T-cell (primary cell): ENCODE data around the gene SPINDOC. TPM values are rescaled to one million over a fixed set of nuclear protein-coding genes. Genes with fewer than 3 reads are reported as not detected.
A peak's percentile ranks its signal among the peaks of the same experiment; 100 is the strongest.

Experiments used
- ATAC-seq, 4 experiments: fragments of 200-7000 bp in 3 of 4; fragments of 150-1000 bp in 1 of 4; cut with Tn5 transposase; replicated peaks in 1 of 4; 1 replicate in 3 of 4; 2 replicates in 1 of 4; pipeline ENCODE4 v1.10.0; 2021; ENCODE audit warnings: moderate library complexity in 3 of 4, mild to moderate bottlenecking in 2 of 4, moderate number of reproducible peaks in 1 of 4
- CTCF ChIA-PET, 2 donors: fragments of 300-600 bp; sonication (Branson Sonifier 250); formaldehyde crosslinking; loops; one replicate each; lab custom pipeline; 2022; ENCODE audit warnings: antibody characterized with exemption in 2 of 2; lab: Charles Lee
- POLR2A ChIA-PET, 2 donors: fragments of 300-600 bp; sonication (Branson Sonifier 250); formaldehyde crosslinking; loops; one replicate each; lab custom pipeline; 2022; ENCODE audit warnings: antibody characterized with exemption in 2 of 2; lab: Charles Lee
- DNase-seq, 35 experiments: peaks; one replicate each; pipeline versions ENCODE4 v3.0.0 to v3.0.0-alpha.2; 2013 to 2023
- H3K27ac ChIP-seq: one replicate; pipeline ENCODE4 v1.5.1; 2013; ENCODE audit warnings: low read length
- H3K27me3 ChIP-seq, 2 experiments: replicated peaks in 1 of 2; 1 replicate in 1 of 2; 2 replicates in 1 of 2; pipeline versions ENCODE4 v1.6.1 to v1.7.0; 2013; ENCODE audit warnings: low read length in 1 of 2, mixed read lengths in 1 of 2; ENCODE audit not compliant: control insufficient read depth in 2 of 2, insufficient read depth in 2 of 2; ENCODE audit errors: extremely low read depth in 1 of 2
- H3K36me3 ChIP-seq, 2 donors: 1 replicate in 1 of 2; 2 replicates in 1 of 2; pipeline versions ENCODE4 v1.6.1 to v1.7.0; 2013; ENCODE audit warnings: low read length in 1 of 2; ENCODE audit not compliant: control insufficient read depth in 2 of 2, insufficient read depth in 1 of 2; ENCODE audit errors: extremely low read depth in 1 of 2
- H3K4me1 ChIP-seq, 2 experiments: 1 replicate in 1 of 2; 2 replicates in 1 of 2; pipeline versions ENCODE4 v1.6.1 to v1.7.0; 2013; ENCODE audit warnings: low read length in 2 of 2, mixed read lengths in 1 of 2; ENCODE audit not compliant: insufficient read depth in 2 of 2, control insufficient read depth in 1 of 2; ENCODE audit errors: extremely low read depth in 1 of 2
- H3K4me3 ChIP-seq, 2 donors: 1 replicate in 1 of 2; 2 replicates in 1 of 2; pipeline versions ENCODE4 v1.5.1 to v1.7.0; 2013; ENCODE audit warnings: mild to moderate bottlenecking in 2 of 2, low read length in 1 of 2, moderate library complexity in 1 of 2; ENCODE audit not compliant: control insufficient read depth in 1 of 2; ENCODE audit errors: extremely low read depth in 1 of 2
- H3K9me3 ChIP-seq: 2 replicates; pipeline ENCODE4 v1.7.0; 2013
- H3K27ac Mint-ChIP-seq, 2 donors: one replicate each; pipeline ENCODE4 v1.8.0; 2020 to 2021; ENCODE audit warnings: mild to moderate bottlenecking in 2 of 2, mixed read lengths in 2 of 2
- H3K27me3 Mint-ChIP-seq, 2 donors: one replicate each; pipeline ENCODE4 v1.8.0; 2021 to 2022; ENCODE audit warnings: mixed read lengths in 2 of 2
- H3K36me3 Mint-ChIP-seq: one replicate; pipeline ENCODE4 v1.8.0; 2021; ENCODE audit warnings: mixed read lengths
- H3K4me1 Mint-ChIP-seq, 3 donors: one replicate each; pipeline ENCODE4 v1.8.0; 2020 to 2022; ENCODE audit warnings: mixed read lengths in 3 of 3, mild to moderate bottlenecking in 1 of 3
- H3K4me3 Mint-ChIP-seq, 3 donors: one replicate each; pipeline ENCODE4 v1.8.0; 2020 to 2022; ENCODE audit warnings: mild to moderate bottlenecking in 3 of 3, mixed read lengths in 3 of 3, moderate library complexity in 3 of 3
- H3K9me3 Mint-ChIP-seq, 3 donors: one replicate each; pipeline ENCODE4 v1.8.0; 2020 to 2022; ENCODE audit warnings: mixed read lengths in 3 of 3
- whole genome bisulfite sequencing: methylation state at CpG from one replicate; pipeline ENCODE4 v1.1.5; 2013; ENCODE audit warnings: missing lambda C conversion rate; ENCODE audit not compliant: insufficient coverage; 5-methylcytosine and 5-hydroxymethylcytosine counted together
- total RNA-seq, 35 experiments: library from RNA in 6 of 35; stranded (reverse) in 6 of 35; fragments of 120-200 nt in 1 of 35; gene quantifications; one replicate each; pipeline versions ENCODE4 v1.2.1 to v1.2.4 and lab custom pipeline; 2013 to 2026

Gene SPINDOC
- total RNA-seq, 5 donors from 2014 or later (not counting 1 experiment from before 2014, with no cell fraction given), result 8.1 to 16.1 (median 15.3) TPM

DNA sequence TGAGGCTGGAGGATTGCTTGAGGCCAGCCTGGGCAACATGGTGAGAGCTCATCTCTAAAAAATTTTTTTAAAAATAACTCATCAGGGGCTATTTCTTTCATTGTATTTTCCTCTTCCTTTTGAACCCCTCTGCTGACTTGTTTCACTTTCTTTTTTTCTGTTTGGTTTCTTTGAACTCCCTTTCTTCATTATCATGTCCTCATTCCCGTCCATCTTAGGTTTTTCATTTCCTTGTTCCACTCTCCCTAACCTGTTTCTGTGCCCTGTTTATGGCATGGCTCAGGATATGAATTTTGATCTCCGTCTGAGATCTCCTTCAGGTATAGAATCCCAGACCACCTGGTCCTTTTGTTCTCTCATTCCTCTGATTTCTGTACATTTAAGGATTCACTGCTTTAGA, 38.1 kb downstream of the SPINDOC start:
- H3K36me3 Mint-ChIP-seq, result peaks cover 28% of the 10 kb centered on the region
- peaks cover 0 to 21% of the 10 kb centered on the region in 2 donors for H3K36me3 ChIP-seq

DNA sequence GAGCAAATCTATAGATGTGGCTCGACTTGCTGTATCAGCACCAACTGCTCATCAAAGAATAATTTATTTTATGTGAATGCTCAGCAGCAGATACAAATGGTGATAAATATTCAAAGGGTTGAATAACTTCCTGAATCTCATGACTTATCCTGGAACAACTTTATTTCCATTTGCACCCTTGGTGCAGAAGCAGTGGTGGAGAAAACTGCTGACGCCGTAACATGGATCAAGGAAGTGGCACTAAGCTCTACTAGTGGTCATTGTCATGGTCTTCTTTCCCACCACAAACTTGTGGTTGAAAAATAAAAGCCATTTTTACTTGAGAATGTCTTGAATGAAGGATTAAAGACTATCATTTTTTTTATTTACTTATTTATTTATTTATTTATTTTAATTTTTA, 40.2 kb downstream of the SPINDOC start:
- Mint-ChIP-seq H3K36me3 (peaks cover 22% of the 10 kb centered on the region), H3K4me3 (no peak overlapping the region), H3K4me1 (peaks cover 71 to 77% (median 72%) of the 10 kb centered on the region in 3 donors), H3K27ac (peak overlapping the region in 1 of 2 donors; percentile 64), H3K27me3 (no peaks in the 10 kb centered on the region), H3K9me3 (no peaks in the 10 kb centered on the region)
- Histone ChIP-seq H3K4me1 (peaks cover 23 to 64% of the 10 kb centered on the region in 2 experiments), H3K27ac (no peak overlapping the region), H3K4me3 (no peak overlapping the region), H3K27me3 (no peaks in the 10 kb centered on the region), H3K36me3 (peaks cover 0 to 16% of the 10 kb centered on the region in 2 donors), H3K9me3 (no peaks in the 10 kb centered on the region)
- WGBS, result 80% methylated on average over 1 of the region's 3 CpGs
- ATAC-seq (no peak), DNase-seq (no peak)
- POLR2A ChIA-PET, result interaction anchor here (0.6 kb wide), 2 partner anchors 35 to 361 kb away, joined by 4 to 8 read pairs; no protein-coding TSS in a partner anchor
- CTCF ChIA-PET, result no interaction called here

More for the DNA sequence above, 38.1 kb downstream of the SPINDOC start:
- H3K4me3 Mint-ChIP-seq, result peak overlapping the region; percentile 63 to 77 (median 67)
- Histone ChIP-seq H3K9me3 (no peaks in the 10 kb centered on the region), H3K4me3 (no peak overlapping the region), H3K27me3 (no peaks in the 10 kb centered on the region), H3K4me1 (peaks cover 21 to 60% of the 10 kb centered on the region in 2 experiments), H3K27ac (peak overlapping the region; percentile 69)
- ATAC-seq (peak in 3 of 4 experiments; percentile 29 to 57 (median 30)), DNase-seq (peak in 1 of 35 experiments; percentile 39)
- no peaks in the 10 kb centered on the region for H3K9me3 Mint-ChIP-seq
- ChIA-PET CTCF (interaction anchor here in 1 of 2 donors (0.7 to 1.5 kb wide), 2 partner anchors 45 to 94 kb away, joined by 3 to 5 read pairs; no protein-coding TSS in a partner anchor), POLR2A (interaction anchor here in 1 of 2 donors (0.6 to 0.7 kb wide), 2 partner anchors 33 to 351 kb away, joined by 3 read pairs; no protein-coding TSS in a partner anchor)
- H3K27ac Mint-ChIP-seq, result peak overlapping the region; percentile 84 to 93
- WGBS, result 40% methylated on average over 2 of the region's 2 CpGs
- H3K27me3 Mint-ChIP-seq, result no peaks in the 10 kb centered on the region
- peaks cover 71 to 78% (median 76%) of the 10 kb centered on the region in 3 donors for H3K4me1 Mint-ChIP-seq

DNA sequence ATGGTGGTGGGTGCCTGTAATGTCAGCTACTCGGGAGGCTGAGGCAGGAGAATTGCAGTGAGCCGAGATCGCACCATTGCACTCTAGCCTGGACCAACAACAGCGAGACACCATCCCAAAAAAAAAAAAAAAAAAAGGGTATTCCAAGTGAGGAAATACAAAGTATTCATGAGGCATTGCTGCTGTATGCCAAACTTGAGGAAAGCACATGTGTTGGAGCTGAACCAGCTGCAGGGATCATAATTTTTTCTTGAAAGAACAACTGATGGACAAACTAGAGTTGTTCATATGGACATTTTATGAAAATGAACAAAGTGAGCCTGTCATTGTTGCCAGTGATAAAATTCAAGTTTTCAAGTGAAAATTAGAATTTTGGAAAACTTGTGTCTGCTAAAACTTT, 41.4 kb downstream of the SPINDOC start:
- Histone ChIP-seq H3K27me3 (no peaks in the 10 kb centered on the region), H3K4me3 (no peak overlapping the region), H3K4me1 (peaks cover 21 to 60% of the 10 kb centered on the region in 2 experiments), H3K27ac (no peak overlapping the region), H3K36me3 (peaks cover 0 to 16% of the 10 kb centered on the region in 2 donors), H3K9me3 (no peaks in the 10 kb centered on the region)
- Mint-ChIP-seq H3K4me1 (peaks cover 66 to 75% (median 67%) of the 10 kb centered on the region in 3 donors), H3K36me3 (peaks cover 19% of the 10 kb centered on the region), H3K27ac (peak overlapping the region; percentile 78 to 79), H3K27me3 (no peaks in the 10 kb centered on the region), H3K9me3 (no peaks in the 10 kb centered on the region), H3K4me3 (no peak overlapping the region)
- WGBS, result no CpG with 5 or more reads among the region's 4 CpGs
- CTCF ChIA-PET, result interaction anchor here (0.6 kb wide), 2 partner anchors 18 to 96 kb away, joined by 3 to 6 read pairs; no protein-coding TSS in a partner anchor
- DNase-seq, result no peak
- ATAC-seq, result no peak
- POLR2A ChIA-PET, result no interaction called here

DNA sequence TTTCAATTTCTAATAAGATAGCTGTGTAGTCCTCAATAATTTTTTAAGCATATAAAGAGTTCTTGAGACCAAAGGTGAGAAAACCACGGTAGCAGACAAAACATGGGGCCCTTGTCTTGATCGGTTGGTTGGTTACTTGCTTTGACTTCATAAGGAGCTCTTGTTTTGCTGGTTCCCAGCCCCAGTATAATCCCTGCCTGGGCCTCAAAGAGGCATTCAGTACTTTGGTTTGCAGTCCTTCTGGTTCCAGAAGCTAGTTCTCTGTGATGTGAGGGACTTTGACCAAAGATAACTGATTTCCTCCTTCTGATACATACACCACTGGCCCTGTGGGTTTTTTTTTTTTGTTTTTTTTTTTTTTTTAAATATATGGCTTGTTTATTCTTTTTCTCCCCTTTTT, 42.7 kb downstream of the SPINDOC start:
- DNase-seq (peak in 1 of 35 experiments; percentile 48), ATAC-seq (peak in 2 of 4 experiments; percentile 24 to 64)
- Mint-ChIP-seq H3K4me3 (peak overlapping the region in 1 of 3 donors; percentile 15), H3K27ac (peak overlapping the region; percentile 63 to 84), H3K27me3 (no peaks in the 10 kb centered on the region), H3K36me3 (peaks cover 17% of the 10 kb centered on the region), H3K9me3 (no peaks in the 10 kb centered on the region), H3K4me1 (peaks cover 58 to 70% (median 60%) of the 10 kb centered on the region in 3 donors)
- ChIA-PET POLR2A (no interaction called here), CTCF (interaction anchor here (0.6 to 1.1 kb wide), 5 partner anchors 9 to 1875 kb away, joined by 3 to 6 read pairs (median 3); partner anchors contain the start of gene MARK2 (in 1 of the 2))
- peak overlapping the region; percentile 32 for H3K27ac ChIP-seq
- no peak overlapping the region for H3K4me3 ChIP-seq
- peaks cover 18 to 54% of the 10 kb centered on the region in 2 experiments for H3K4me1 ChIP-seq
- no peaks in the 10 kb centered on the region for H3K9me3 ChIP-seq
- peaks cover 0 to 17% of the 10 kb centered on the region in 2 donors for H3K36me3 ChIP-seq
- H3K27me3 ChIP-seq, result no peaks in the 10 kb centered on the region
- WGBS, result no CpG with 5 or more reads among the region's 2 CpGs

DNA sequence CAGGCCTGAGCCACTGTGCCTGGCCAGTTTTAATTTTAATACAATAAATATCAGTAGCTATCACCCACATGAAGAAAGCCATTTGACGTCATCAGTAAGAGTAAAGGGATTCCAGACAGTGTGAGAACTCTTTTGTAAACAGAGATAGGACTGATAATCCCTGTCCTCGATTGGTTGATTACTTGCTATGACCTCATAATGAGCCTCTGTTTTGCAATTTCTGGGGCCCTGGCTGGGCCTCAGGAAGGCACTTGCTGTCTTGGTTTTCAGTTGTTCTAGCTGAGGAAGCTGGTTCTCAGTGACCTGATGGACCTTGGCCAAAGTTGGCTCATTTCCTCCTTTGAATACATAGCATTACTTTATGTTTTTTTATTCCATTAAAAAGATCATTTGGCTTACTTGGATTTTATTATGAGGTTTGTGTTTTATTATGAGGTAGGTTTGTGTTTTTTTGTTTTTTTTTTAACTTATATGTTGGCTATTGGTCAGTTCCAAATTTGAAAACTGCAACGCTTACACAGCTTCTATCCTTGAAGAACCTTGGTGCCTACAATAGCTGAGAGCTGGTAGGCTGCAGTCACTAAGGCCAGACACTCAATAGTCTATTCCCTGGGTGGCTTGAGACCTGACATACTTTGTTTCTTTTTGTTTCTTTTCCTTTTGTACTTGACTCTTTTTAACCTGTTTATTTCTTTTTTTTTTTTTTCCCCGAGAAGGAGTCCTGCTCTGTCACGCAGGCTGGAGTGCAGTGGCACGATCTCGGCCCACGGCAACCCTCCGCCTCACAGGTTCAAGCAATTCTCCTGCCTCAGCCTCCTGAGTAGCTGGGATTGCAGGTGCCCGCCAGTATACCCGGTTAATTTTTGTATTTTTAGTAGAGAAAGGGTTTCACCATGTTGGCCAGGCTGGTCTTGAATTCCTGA, 45.6 kb downstream of the SPINDOC start:
- Histone ChIP-seq H3K27ac (no peak overlapping the region), H3K36me3 (peaks cover 0 to 25% of the 10 kb centered on the region in 2 donors), H3K4me1 (peaks cover 20 to 51% of the 10 kb centered on the region in 2 experiments), H3K9me3 (no peaks in the 10 kb centered on the region), H3K27me3 (no peaks in the 10 kb centered on the region), H3K4me3 (no peak overlapping the region)
- Mint-ChIP-seq H3K27me3 (no peaks in the 10 kb centered on the region), H3K27ac (peak overlapping the region; percentile 27 to 28), H3K4me1 (peaks cover 50 to 63% (median 54%) of the 10 kb centered on the region in 3 donors), H3K4me3 (no peak overlapping the region), H3K36me3 (peaks cover 23% of the 10 kb centered on the region), H3K9me3 (no peaks in the 10 kb centered on the region)
- 74% methylated on average over 3 of the region's 11 CpGs for WGBS
- no peak for ATAC-seq
- CTCF ChIA-PET, result interaction anchor here in 1 of 2 donors (0.7 kb wide), 1 partner anchor 27 kb away, joined by 4 read pairs; no protein-coding TSS in a partner anchor
- no peak for DNase-seq
- POLR2A ChIA-PET, result interaction anchor here in 1 of 2 donors (0.7 kb wide), 1 partner anchor 19 kb away, joined by 4 read pairs; no protein-coding TSS in a partner anchor

DNA sequence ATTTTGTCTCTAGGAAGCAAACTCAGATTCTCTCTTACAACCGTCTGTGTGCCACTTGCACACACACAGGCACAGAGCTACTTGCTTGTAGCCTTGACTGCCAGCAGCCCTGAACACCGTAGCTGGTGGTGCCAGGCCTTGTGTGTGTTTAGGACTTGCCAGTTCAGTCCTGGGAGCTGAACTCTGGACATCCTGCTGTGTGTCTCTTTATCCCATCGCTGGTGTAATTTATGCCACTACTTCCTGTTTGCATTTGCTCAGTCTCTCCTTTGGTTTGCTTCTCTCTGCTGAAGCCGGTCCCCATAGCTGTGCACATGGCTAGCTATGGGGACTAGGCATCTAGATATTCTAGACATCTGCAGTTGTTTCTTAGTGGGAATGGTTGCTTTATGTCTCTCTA, 49.7 kb downstream of the SPINDOC start:
- WGBS, result 0% methylated on average over 1 of the region's 4 CpGs
- H3K36me3 Mint-ChIP-seq, result peaks cover 19% of the 10 kb centered on the region
- H3K4me3 Mint-ChIP-seq, result peak overlapping the region in 2 of 3 donors; percentile 7 to 12
- H3K9me3 Mint-ChIP-seq, result no peaks in the 10 kb centered on the region
- Histone ChIP-seq H3K27ac (peak overlapping the region; percentile 58), H3K36me3 (peaks cover 0 to 21% of the 10 kb centered on the region in 2 donors), H3K9me3 (no peaks in the 10 kb centered on the region), H3K27me3 (no peaks in the 10 kb centered on the region), H3K4me3 (peak overlapping the region in 1 of 2 donors; percentile 15), H3K4me1 (peaks cover 44 to 61% of the 10 kb centered on the region in 2 experiments)
- peak overlapping the region; percentile 92 to 93 for H3K27ac Mint-ChIP-seq
- CTCF ChIA-PET, result interaction anchor here in 1 of 2 donors (0.5 to 1.1 kb wide), 4 partner anchors 12 to 1905 kb away, joined by 3 to 6 read pairs (median 4); no protein-coding TSS in a partner anchor
- DNase-seq (peak in 1 of 35 experiments; percentile 40), ATAC-seq (peak; percentile 58 to 66 (median 64))
- POLR2A ChIA-PET, result no interaction called here
- peaks cover 56 to 71% (median 61%) of the 10 kb centered on the region in 3 donors for H3K4me1 Mint-ChIP-seq
- H3K27me3 Mint-ChIP-seq, result no peaks in the 10 kb centered on the region
